Measurements from ENCODE around the gene SGSM1. TPM values are rescaled to one million over a fixed set of nuclear protein-coding genes. Genes with fewer than 3 reads are reported as not detected.

SGSM1 gene
- total RNA-seq, 4 donors from 2014 or later = 0.07 to 0.44 (median 0.41) TPM; not detected in 1

DNA sequence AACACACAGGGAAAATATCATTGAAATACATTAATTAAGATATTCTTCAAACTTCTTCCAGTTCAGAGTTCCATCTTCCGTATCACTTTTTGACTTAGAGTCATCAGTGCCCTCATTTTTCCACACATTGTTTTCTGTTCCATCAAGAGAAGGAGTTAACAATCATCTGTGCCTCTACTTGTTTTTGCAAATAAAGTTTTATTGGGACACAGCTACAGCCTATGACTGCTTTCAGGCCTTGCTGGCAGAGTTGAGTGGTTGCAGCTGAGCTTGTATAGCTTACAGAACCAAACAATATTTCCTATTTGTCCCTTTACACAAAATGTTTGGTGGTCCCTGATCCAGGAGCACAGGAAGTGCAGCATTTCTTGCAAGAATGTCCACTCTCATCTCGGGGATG lies 51.6 kb downstream of the SGSM1 start:
- no peaks in the 10 kb centered on the region for H3K36me3 ChIP-seq

GRCh38 chr22:24859587-24859986 lies 53.6 kb downstream of the SGSM1 start:
- no peaks in the 10 kb centered on the region for H3K36me3 ChIP-seq

More for the DNA sequence above, 51.6 kb downstream of the SGSM1 start:
- no peaks in the 10 kb centered on the region for H3K4me1 ChIP-seq
- DNase-seq (no peak), ATAC-seq (no peak)
- intact Hi-C loops (cut with DNase I; ENCODE audit: low total_unique reads) (no loop called here), in situ Hi-C loops (cut with MboI; ENCODE audit: low sequenced_read_pairs in 4 of 4) (no loop called here)
- no peaks in the 10 kb centered on the region for H3K27me3 ChIP-seq
- H3K27ac ChIP-seq = no peak overlapping the region
- H3K4me3 ChIP-seq = no peak overlapping the region
- no peaks in the 10 kb centered on the region for H3K9me3 ChIP-seq
- no peak for TF ChIP-seq CTCF (IDR thresholded peaks at IDR 0.05 in 4 of 5, conservative IDR thresholded peaks at IDR 0.05 in 1 of 5)
- no peak for TF ChIP-seq POLR2A (IDR thresholded peaks at IDR 0.05)

GRCh38 chr22:24865508-24865907 lies 59.5 kb downstream of the SGSM1 start:
- no peaks in the 10 kb centered on the region for H3K4me1 ChIP-seq
- TF ChIP-seq CTCF (IDR thresholded peaks at IDR 0.05 in 4 of 5, conservative IDR thresholded peaks at IDR 0.05 in 1 of 5) (no peak), POLR2A (IDR thresholded peaks at IDR 0.05) (no peak)
- no peak for DNase-seq
- H3K4me3 ChIP-seq = no peak overlapping the region
- H3K27ac ChIP-seq = no peak overlapping the region
- ATAC-seq = no peak
- no peaks in the 10 kb centered on the region for H3K27me3 ChIP-seq
- intact Hi-C loops (cut with DNase I; ENCODE audit: low total_unique reads) = no loop called here
- in situ Hi-C loops (cut with MboI; ENCODE audit: low sequenced_read_pairs in 4 of 4) = no loop called here
- no peaks in the 10 kb centered on the region for H3K36me3 ChIP-seq
- no peaks in the 10 kb centered on the region for H3K9me3 ChIP-seq

More at GRCh38 chr22:24859587-24859986, 53.6 kb downstream of the SGSM1 start:
- in situ Hi-C loops (cut with MboI; ENCODE audit: low sequenced_read_pairs in 4 of 4) (no loop called here), intact Hi-C loops (cut with DNase I; ENCODE audit: low total_unique reads) (no loop called here)
- H3K4me3 ChIP-seq = no peak overlapping the region
- H3K9me3 ChIP-seq = no peaks in the 10 kb centered on the region
- H3K27ac ChIP-seq = no peak overlapping the region
- H3K27me3 ChIP-seq = no peaks in the 10 kb centered on the region
- H3K4me1 ChIP-seq = no peaks in the 10 kb centered on the region
- TF ChIP-seq POLR2A (IDR thresholded peaks at IDR 0.05) = no peak
- no peak for TF ChIP-seq CTCF (IDR thresholded peaks at IDR 0.05 in 4 of 5, conservative IDR thresholded peaks at IDR 0.05 in 1 of 5)
- DNase-seq (no peak), ATAC-seq (no peak)

- H3K36me3 ChIP-seq = no peaks in the 10 kb centered on the region
- no peak overlapping the region for H3K4me3 ChIP-seq
- ATAC-seq (no peak), DNase-seq (no peak)
- no peaks in the 10 kb centered on the region for H3K27me3 ChIP-seq
- TF ChIP-seq POLR2A (IDR thresholded peaks at IDR 0.05) (no peak), CTCF (IDR thresholded peaks at IDR 0.05 in 4 of 5, conservative IDR thresholded peaks at IDR 0.05 in 1 of 5) (no peak)
- H3K9me3 ChIP-seq = no peaks in the 10 kb centered on the region
- intact Hi-C loops (cut with DNase I; ENCODE audit: low total_unique reads) = no loop called here
- H3K4me1 ChIP-seq = no peaks in the 10 kb centered on the region
- H3K27ac ChIP-seq = no peak overlapping the region
- in situ Hi-C loops (cut with MboI; ENCODE audit: low sequenced_read_pairs in 4 of 4) = no loop called here
Measured at GRCh38 chr22:24867323-24868022, 61.5 kb downstream of the SGSM1 start.

DNA sequence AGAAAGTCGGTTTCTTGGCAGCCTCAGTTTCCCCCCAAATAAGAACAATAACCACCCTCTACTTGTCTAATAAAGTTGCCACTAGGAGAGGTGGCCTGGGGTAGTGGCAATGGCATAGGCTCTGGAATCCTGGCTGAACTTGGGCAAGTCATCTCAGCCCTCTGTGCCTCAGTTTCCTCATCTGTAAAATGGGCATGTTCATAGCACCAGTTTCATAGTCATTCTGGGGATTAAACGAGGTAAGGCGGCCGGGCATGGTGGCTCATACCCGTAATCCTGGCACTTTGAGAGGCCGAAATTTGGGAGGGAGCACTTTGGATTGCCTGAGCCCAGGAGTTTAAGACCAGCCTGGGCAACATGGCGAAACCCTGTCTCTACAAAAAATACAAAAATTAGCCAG lies 63.0 kb downstream of the SGSM1 start:
- ATAC-seq (no peak), DNase-seq (no peak)
- H3K36me3 ChIP-seq = no peaks in the 10 kb centered on the region
- no peaks in the 10 kb centered on the region for H3K4me1 ChIP-seq
- intact Hi-C loops (cut with DNase I; ENCODE audit: low total_unique reads) = no loop called here
- no peaks in the 10 kb centered on the region for H3K9me3 ChIP-seq
- in situ Hi-C loops (cut with MboI; ENCODE audit: low sequenced_read_pairs in 4 of 4) = no loop called here
- TF ChIP-seq POLR2A (IDR thresholded peaks at IDR 0.05) = no peak
- TF ChIP-seq CTCF (IDR thresholded peaks at IDR 0.05 in 4 of 5, conservative IDR thresholded peaks at IDR 0.05 in 1 of 5) = no peak
- no peak overlapping the region for H3K4me3 ChIP-seq
- H3K27ac ChIP-seq = no peak overlapping the region
- no peaks in the 10 kb centered on the region for H3K27me3 ChIP-seq

Measured in gastrocnemius medialis (tissue), 4 donors.